Panc1 (cell line): Measurements from ENCODE around the gene LRRC46.

Experiments used
- POLR2AphosphoS5 ChIP-seq: IDR thresholded peaks from 2 replicates; pipeline ENCODE4 v1.6.1; 2012; ENCODE audit warnings: mild to moderate bottlenecking, low read depth, low read length, moderate library complexity
- REST ChIP-seq, 2 experiments: IDR thresholded peaks; 2 replicates each; pipeline ENCODE4 v1.6.1; 2011 to 2012; ENCODE audit warnings: low read depth in 2 of 2, control low read depth in 1 of 2, low read length in 1 of 2, mild to moderate bottlenecking in 1 of 2, moderate library complexity in 1 of 2; ENCODE audit not compliant: insufficient read depth in 1 of 2
- SIN3A ChIP-seq: IDR thresholded peaks from 2 replicates; pipeline ENCODE4 v1.6.1; 2012; ENCODE audit warnings: low read depth, mild to moderate bottlenecking, low read length, moderate library complexity, borderline replicate concordance; ENCODE audit not compliant: insufficient read depth
- TCF7L2 ChIP-seq: IDR thresholded peaks from 2 replicates; pipeline ENCODE4 v1.6.1; 2011; ENCODE audit warnings: mild to moderate bottlenecking, low read depth, low read length, inconsistent platforms
- TF ChIP-seq, protein P1 (sequence below): fragments of 450-650 bp; IDR thresholded peaks from 2 replicates; pipeline ENCODE4 v1.5.1; 2017; ENCODE audit warnings: mild to moderate bottlenecking

DNA sequence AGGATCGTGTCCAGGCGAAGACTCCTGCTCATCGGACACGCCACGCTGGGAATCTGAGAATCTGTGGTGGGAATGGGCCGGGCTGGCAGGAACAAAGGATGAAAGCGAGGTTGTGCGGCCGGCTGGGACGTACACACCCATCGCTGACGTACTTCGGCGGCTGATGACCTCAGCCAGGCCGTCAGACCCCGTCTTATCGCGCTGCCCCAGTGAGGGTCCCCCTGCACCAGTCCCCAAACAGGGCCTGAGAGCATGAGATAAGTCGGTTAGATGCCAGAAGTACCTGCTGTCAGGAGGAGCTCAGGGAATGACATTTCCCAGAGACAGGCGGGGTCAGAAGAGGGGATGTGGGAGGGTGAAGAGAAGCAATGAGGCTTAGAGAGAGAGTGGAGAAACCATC lies 35.5 kb downstream of the LRRC46 start:
- no peak for TF ChIP-seq POLR2AphosphoS5
- TF ChIP-seq SIN3A: no peak
- TF ChIP-seq, protein P1, sequence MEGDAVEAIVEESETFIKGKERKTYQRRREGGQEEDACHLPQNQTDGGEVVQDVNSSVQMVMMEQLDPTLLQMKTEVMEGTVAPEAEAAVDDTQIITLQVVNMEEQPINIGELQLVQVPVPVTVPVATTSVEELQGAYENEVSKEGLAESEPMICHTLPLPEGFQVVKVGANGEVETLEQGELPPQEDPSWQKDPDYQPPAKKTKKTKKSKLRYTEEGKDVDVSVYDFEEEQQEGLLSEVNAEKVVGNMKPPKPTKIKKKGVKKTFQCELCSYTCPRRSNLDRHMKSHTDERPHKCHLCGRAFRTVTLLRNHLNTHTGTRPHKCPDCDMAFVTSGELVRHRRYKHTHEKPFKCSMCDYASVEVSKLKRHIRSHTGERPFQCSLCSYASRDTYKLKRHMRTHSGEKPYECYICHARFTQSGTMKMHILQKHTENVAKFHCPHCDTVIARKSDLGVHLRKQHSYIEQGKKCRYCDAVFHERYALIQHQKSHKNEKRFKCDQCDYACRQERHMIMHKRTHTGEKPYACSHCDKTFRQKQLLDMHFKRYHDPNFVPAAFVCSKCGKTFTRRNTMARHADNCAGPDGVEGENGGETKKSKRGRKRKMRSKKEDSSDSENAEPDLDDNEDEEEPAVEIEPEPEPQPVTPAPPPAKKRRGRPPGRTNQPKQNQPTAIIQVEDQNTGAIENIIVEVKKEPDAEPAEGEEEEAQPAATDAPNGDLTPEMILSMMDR: no peak
- TF ChIP-seq TCF7L2: no peak
- TF ChIP-seq REST (IDR thresholded peaks at IDR 0.05; ENCODE audit: insufficient read depth in 1 of 2, low read depth in 2 of 2, low read length in 1 of 2): no peak
